Measurements from ENCODE around the gene GYPA.
"Not testable (repeated sequence)": the region's sequence is repeated elsewhere in the genome, so short reads cannot be mapped to it uniquely, and the experiment has no call there.

GYPA gene

DNA sequence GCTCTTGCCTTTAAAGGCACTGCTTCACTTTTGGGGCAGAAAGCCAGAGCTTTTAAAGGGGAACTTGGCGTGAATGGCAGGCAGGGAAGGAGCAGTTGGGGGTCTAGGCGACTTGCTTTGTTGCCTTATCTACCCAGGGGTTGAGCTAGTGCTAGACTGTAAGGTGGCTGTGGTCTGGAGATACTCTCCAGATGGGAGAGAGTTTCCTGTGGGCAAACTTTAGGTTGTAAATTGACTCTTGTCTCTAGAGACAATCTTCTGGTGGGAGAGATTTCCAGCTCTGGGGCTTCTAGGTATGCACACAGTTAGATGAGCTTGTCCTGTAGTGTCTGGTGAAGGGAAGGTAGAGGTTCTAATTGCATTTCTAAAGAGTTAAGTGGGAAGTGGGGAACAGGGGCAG lies 61.8 kb downstream of the GYPA start:
- not testable (repeated sequence) for H3K9me3 ChIP-seq (ENCODE audit: control insufficient read depth, insufficient read depth, low read length); H3K4me1 ChIP-seq (ENCODE audit: control insufficient read depth, insufficient read depth, low read length); H3K36me3 ChIP-seq (ENCODE audit: control insufficient read depth, insufficient read depth, low read length); H3K9ac ChIP-seq (ENCODE audit: low read depth, low read length); H3K4me3 ChIP-seq (ENCODE audit: low read depth, low read length); H3K27me3 ChIP-seq (ENCODE audit: control insufficient read depth, insufficient read depth, low read length)

DNA sequence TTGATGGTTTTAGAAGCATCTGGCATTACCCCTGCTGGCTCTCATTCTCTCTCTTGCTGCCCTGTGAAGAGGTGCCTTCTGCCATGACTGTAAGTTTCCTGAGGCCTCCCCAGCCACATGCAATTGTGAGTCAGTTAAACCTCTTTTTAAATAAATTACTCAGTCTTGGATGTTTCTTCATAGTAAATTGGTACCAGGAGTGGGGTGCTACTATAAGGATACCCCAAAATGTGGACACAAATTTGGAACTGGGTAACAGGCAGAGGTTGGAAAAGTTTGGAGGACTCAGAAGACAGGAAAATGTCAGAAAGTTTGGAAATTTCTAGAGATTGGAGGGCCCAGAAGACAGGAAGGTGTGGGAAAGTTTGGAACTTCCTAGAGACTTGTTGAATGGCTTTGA lies 79.0 kb downstream of the GYPA start:
- H3K36me3 ChIP-seq (ENCODE audit: control insufficient read depth, insufficient read depth, low read length); H3K4me3 ChIP-seq (ENCODE audit: low read depth, low read length); H3K9ac ChIP-seq (ENCODE audit: low read depth, low read length); H3K4me1 ChIP-seq (ENCODE audit: control insufficient read depth, insufficient read depth, low read length); H3K9me3 ChIP-seq (ENCODE audit: control insufficient read depth, insufficient read depth, low read length); H3K27me3 ChIP-seq (ENCODE audit: control insufficient read depth, insufficient read depth, low read length): not testable (repeated sequence)

DNA sequence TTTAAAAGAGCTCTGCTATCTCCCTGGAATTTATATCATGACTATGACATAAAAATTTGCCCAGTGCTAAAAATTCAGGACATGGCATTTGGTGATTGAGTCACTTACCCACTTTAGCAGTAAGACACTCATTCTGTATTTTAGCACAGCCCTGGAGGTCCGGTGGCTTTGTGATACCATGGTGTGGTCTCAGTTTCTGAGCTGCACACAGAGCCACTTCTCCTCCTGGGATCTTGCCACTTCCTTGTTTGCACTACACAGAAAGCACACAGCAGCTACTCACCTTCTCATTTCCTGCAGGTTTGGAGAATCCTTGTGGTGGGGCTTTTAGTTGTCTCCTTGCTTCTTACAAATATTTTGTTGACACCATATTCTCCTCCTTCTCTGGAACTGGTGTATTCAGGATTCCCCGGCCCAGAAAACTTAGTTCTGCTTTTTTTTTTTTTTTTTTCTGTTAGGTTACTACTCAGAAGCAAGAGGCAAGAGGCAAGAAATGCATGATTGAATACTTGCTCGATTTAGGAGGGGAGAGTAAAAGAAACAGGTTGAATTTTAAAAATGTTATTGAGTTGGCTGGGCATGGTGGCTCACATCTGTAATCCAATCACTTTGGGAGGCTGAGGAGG lies 80.2 kb downstream of the GYPA start:
- H3K4me3 ChIP-seq (ENCODE audit: low read depth, low read length); H3K9me3 ChIP-seq (ENCODE audit: control insufficient read depth, insufficient read depth, low read length); H3K4me1 ChIP-seq (ENCODE audit: control insufficient read depth, insufficient read depth, low read length); H3K27me3 ChIP-seq (ENCODE audit: control insufficient read depth, insufficient read depth, low read length); H3K36me3 ChIP-seq (ENCODE audit: control insufficient read depth, insufficient read depth, low read length); H3K9ac ChIP-seq (ENCODE audit: low read depth, low read length): not testable (repeated sequence)
